Fibroblast of lung (primary cell): ENCODE measurements around the gene PRELP.

ENCODE experiments used
- CTCF ChIP-seq, 2 donors: IDR thresholded peaks in 1 of 2; conservative IDR thresholded peaks in 1 of 2; 1 replicate in 1 of 2; 2 replicates in 1 of 2; pipeline ENCODE4 v1.5.1; 2011 to 2012; ENCODE audit warnings: low read length in 2 of 2, control low read depth in 1 of 2, inconsistent platforms in 1 of 2, low read depth in 1 of 2, mild to moderate bottlenecking in 1 of 2
- EZH2 ChIP-seq: IDR thresholded peaks from 2 replicates; pipeline ENCODE4 v1.5.1; 2012; ENCODE audit warnings: low read length, control low read depth, mild to moderate bottlenecking; ENCODE audit errors: missing control alignments

- no peak for TF ChIP-seq CTCF (conservative IDR thresholded peaks at IDR 0.05 in 1 of 2, IDR thresholded peaks at IDR 0.05 in 1 of 2; ENCODE audit: low read depth in 1 of 2, low read length in 2 of 2)
- no peak for TF ChIP-seq EZH2
Observed at GRCh38 chr1:203450479-203451149, 25.0 kb upstream of the PRELP start.
